HG03521 (cell line): ENCODE data around the gene SC5D.

Source experiments
- ATAC-seq: cut with Tn5 transposase; IDR thresholded peaks from one replicate; pipeline ENCODE4 v1.9.1; 2021; ENCODE audit warnings: mild to moderate bottlenecking, moderate library complexity; ENCODE audit not compliant: unreplicated experiment

The SC5D gene

DNA sequence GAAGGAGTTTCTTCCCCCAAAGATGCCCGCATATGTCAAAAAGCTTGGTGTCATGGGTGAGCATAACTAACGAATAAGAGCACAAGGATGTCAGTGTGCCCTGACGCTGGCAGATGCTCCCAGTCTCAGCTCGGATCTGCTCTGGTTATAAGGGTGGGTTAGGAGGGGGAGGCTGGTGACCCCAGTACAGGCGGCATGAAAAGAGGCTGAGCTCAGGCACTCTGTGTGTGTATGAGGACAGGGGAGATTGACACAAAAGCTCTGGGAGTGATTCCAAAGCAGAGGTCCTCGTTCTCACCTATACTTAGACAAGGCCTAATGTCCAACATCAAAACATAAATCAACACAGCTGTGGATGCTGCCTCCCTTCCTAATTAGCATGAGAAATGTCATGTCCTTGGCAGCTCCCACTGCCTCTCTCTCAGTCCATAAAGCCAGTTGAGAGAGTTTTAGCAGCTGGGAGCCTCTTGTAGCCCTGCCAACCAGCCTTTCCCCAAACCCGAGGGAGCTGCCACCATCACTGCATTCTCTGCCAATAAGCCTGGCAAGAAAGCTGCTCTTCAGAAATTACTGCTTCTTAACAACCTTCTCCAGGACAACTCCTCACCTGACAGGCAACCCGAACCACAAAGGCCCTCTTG lies 59.8 kb downstream of the SC5D start:
- ATAC-seq, result no peak

GRCh38 chr11:121354192-121354591 lies 61.6 kb downstream of the SC5D start:
- ATAC-seq, result no peak

DNA sequence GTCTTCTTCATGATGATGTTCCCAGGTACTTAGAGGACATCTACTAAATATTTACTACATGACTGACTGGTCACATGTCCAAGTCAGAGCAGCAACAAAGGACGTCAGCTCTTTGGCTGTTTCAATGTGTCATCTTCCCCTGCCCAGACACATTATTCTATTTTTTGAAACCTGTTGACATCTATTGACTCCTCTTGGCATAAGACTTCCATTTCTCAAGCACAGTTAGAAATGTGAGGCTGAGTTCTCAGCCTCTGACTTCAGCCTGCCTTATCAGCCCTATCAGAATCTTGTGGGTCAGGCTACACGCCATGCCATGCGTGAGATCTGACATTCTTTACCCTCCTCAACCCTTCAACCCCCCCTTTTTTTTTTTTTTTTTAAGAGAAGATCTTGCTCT lies 63.8 kb downstream of the SC5D start:
- no peak for ATAC-seq
